WTC11 (cell line): ENCODE data around the gene CPSF4. TPM values are rescaled to one million over a fixed set of nuclear protein-coding genes. Genes with fewer than 3 reads are reported as not detected.

Source experiments
- FOXP1 ChIP-seq: sonication (generic); formaldehyde crosslinking; IDR thresholded peaks from 2 replicates; pipeline ENCODE4 v1.8.0; 2022; ENCODE audit warnings: missing genetic modification reagents, mild to moderate bottlenecking, moderate library complexity, borderline replicate concordance
- GABPB1 ChIP-seq: sonication (generic); formaldehyde crosslinking; IDR thresholded peaks from 2 replicates; pipeline ENCODE4 v1.8.1; 2023; ENCODE audit warnings: mild to moderate bottlenecking, missing genetic modification reagents
- GRHL2 ChIP-seq: fragments of 250-450 bp; sonication (Bioruptor Pico); IDR thresholded peaks from 2 replicates; pipeline ENCODE4 v1.8.0; 2022; ENCODE audit warnings: mild to moderate bottlenecking, moderate library complexity; ENCODE audit not compliant: insufficient replicate concordance, severe bottlenecking
- JUN ChIP-seq: sonication (generic); formaldehyde crosslinking; IDR thresholded peaks from 2 replicates; pipeline ENCODE4 v1.8.0; 2023; ENCODE audit warnings: mild to moderate bottlenecking, missing genetic modification reagents
- KAT7 ChIP-seq: sonication (generic); formaldehyde crosslinking; IDR thresholded peaks from 2 replicates; pipeline ENCODE4 v1.8.1; 2023; ENCODE audit warnings: missing genetic modification reagents, mild to moderate bottlenecking, borderline replicate concordance
- NFATC4 ChIP-seq: fragments of 250-450 bp; sonication (Bioruptor Pico); IDR thresholded peaks from 2 replicates; pipeline ENCODE4 v1.9.0; 2021; ENCODE audit warnings: mild to moderate bottlenecking
- NR2C2 ChIP-seq: sonication (generic); formaldehyde crosslinking; IDR thresholded peaks from 2 replicates; pipeline ENCODE4 v1.8.0; 2022; ENCODE audit warnings: mild to moderate bottlenecking, missing genetic modification reagents
- PRRX2 ChIP-seq: fragments of 250-450 bp; sonication (Bioruptor Pico); IDR thresholded peaks from 2 replicates; pipeline ENCODE4 v1.8.0; 2021; ENCODE audit warnings: mild to moderate bottlenecking
- RELA ChIP-seq: sonication (generic); formaldehyde crosslinking; IDR thresholded peaks from 2 replicates; pipeline ENCODE4 v1.8.1; 2022; ENCODE audit warnings: missing genetic modification reagents, mild to moderate bottlenecking, borderline replicate concordance
- RORB ChIP-seq: fragments of 250-450 bp; sonication (Bioruptor Pico); IDR thresholded peaks from 2 replicates; pipeline ENCODE4 v1.9.0; 2021; ENCODE audit warnings: mild to moderate bottlenecking
- SMAD3 ChIP-seq: sonication (generic); formaldehyde crosslinking; IDR thresholded peaks from 2 replicates; pipeline ENCODE4 v1.8.0; 2022; ENCODE audit warnings: missing genetic modification reagents, mild to moderate bottlenecking, borderline replicate concordance
- SOX15 ChIP-seq: fragments of 250-450 bp; sonication (Bioruptor Pico); IDR thresholded peaks from 2 replicates; pipeline ENCODE4 v1.9.0; 2021; ENCODE audit warnings: mild to moderate bottlenecking
- SP1 ChIP-seq: sonication (generic); formaldehyde crosslinking; conservative IDR thresholded peaks from 2 replicates; pipeline ENCODE4 v1.8.1; 2022; ENCODE audit warnings: missing genetic modification reagents
- TP53 ChIP-seq: sonication (generic); formaldehyde crosslinking; IDR thresholded peaks from 2 replicates; pipeline ENCODE4 v1.8.1; 2023; ENCODE audit warnings: mild to moderate bottlenecking, missing genetic modification reagents
- ZNF219 ChIP-seq: sonication (generic); formaldehyde crosslinking; IDR thresholded peaks from 2 replicates; pipeline ENCODE4 v1.8.0; 2023; ENCODE audit warnings: missing genetic modification reagents, mild to moderate bottlenecking, borderline replicate concordance
- ZNF232 ChIP-seq: sonication (generic); formaldehyde crosslinking; IDR thresholded peaks from 2 replicates; pipeline ENCODE4 v1.8.0; 2022; ENCODE audit warnings: mild to moderate bottlenecking, missing genetic modification reagents
- ZNF317 ChIP-seq: sonication (generic); formaldehyde crosslinking; IDR thresholded peaks from 2 replicates; pipeline ENCODE4 v1.8.1; 2023; ENCODE audit warnings: low read depth, mild to moderate bottlenecking, moderate library complexity, missing genetic modification reagents, borderline replicate concordance
- total RNA-seq: library from RNA; stranded (reverse); gene quantifications from 3 replicates; pipeline ENCODE4 v1.2.3, GENCODE V29; 2021
- TF ChIP-seq, protein P1 (sequence below): fragments of 250-450 bp; sonication (Bioruptor Pico); conservative IDR thresholded peaks from 2 replicates; pipeline ENCODE4 v1.9.0; 2021; ENCODE audit warnings: mild to moderate bottlenecking
- TF ChIP-seq, protein P2 (sequence below): sonication (generic); formaldehyde crosslinking; IDR thresholded peaks from 2 replicates; pipeline ENCODE4 v1.8.1; 2023; ENCODE audit warnings: mild to moderate bottlenecking, missing genetic modification reagents, borderline replicate concordance
- TF ChIP-seq, protein P3 (sequence below): sonication (generic); formaldehyde crosslinking; IDR thresholded peaks from 2 replicates; pipeline ENCODE4 v1.8.1; 2023; ENCODE audit warnings: mild to moderate bottlenecking, missing genetic modification reagents, moderate library complexity
- TF ChIP-seq, protein P4 (sequence below): sonication (generic); formaldehyde crosslinking; IDR thresholded peaks from 2 replicates; pipeline ENCODE4 v1.8.0; 2022; ENCODE audit warnings: mild to moderate bottlenecking, missing genetic modification reagents
- TF ChIP-seq, protein P5 (sequence below): sonication (generic); formaldehyde crosslinking; IDR thresholded peaks from 2 replicates; pipeline ENCODE4 v1.8.1; 2022; ENCODE audit warnings: mild to moderate bottlenecking, missing genetic modification reagents, moderate library complexity, borderline replicate concordance
- TF ChIP-seq, protein P6 (sequence below): sonication (generic); formaldehyde crosslinking; IDR thresholded peaks from 2 replicates; pipeline ENCODE4 v1.8.0; 2023; ENCODE audit warnings: missing genetic modification reagents
- TF ChIP-seq, protein P7 (sequence below): sonication (generic); formaldehyde crosslinking; IDR thresholded peaks from 2 replicates; pipeline ENCODE4 v1.8.1; 2022; ENCODE audit warnings: low read depth, mild to moderate bottlenecking, moderate library complexity, missing genetic modification reagents, borderline replicate concordance
- TF ChIP-seq, protein P8 (sequence below): sonication (generic); formaldehyde crosslinking; IDR thresholded peaks from 2 replicates; pipeline ENCODE4 v1.8.1; 2023; ENCODE audit warnings: mild to moderate bottlenecking, missing genetic modification reagents

CPSF4 gene
- total RNA-seq, 1 experiment from 2014 or later, result 109 TPM

DNA sequence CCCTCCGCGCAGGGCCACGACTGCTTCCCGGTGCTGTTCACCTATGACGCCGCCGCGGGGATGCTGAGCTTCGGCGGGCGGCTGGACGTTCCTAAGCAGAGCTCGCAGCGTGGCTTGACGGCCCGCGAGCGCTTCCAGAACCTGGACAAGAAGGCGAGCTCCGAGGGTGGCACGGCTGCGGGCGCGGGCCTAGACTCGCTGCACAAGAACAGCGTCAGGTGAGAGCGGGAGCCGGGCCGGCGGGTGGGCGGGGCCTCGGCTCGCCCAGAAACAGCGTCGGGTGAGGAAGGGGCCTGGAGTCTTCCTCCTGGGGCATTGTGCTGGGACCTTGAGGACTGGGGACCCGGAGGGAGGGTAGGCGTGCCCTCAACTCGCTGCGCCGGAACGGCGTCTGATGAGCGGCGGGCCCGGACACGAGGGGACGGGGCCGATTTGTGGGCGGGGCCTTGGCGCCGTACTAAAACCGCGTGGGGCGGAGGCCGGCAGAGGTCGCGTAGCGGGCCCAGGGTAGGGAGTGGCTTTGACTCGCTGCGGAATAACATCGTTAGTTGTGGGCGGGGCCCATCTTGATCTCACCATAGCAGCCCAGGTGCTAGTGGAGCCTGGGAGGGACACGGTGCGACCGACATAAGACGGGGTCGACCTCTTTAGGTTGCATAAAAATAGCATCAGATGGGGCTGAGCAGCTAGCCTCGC lies 45.9 kb upstream of the CPSF4 start (continued):
- TF ChIP-seq, protein P1, sequence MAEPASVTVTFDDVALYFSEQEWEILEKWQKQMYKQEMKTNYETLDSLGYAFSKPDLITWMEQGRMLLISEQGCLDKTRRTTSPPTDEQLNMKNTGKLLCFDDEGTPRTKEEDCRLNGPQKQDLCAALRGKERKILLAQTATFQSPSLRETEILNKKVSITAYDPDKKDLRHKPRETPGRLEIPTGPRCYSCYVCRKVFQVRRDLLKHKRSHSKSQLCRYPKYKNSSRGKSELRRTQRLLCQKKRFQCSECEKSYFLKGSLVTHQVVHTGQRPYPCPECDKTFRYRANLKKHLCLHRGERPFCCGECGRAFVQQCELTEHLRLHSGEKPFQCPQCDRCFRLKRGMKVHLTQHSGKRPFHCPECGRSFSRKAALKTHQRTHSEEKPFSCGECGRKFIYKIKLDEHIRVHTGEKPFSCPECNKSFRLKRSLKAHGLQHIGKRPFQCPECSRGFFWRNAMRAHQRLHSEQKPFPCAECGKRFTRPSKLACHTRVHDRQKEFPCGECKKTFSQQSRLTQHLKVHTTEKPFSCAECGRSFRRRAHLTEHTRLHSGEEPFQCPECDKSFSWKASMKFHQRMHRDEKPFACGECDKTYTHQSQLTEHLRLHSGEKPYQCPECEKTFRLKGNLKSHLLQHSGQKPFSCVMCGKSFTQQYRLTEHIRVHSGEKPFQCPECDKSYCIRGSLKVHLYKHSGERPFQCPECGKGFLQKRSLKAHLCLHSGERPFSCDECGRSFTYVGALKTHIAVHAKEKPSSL (CRISPR knock-in tag), result peak; percentile 67; the same call in 1 of the 2 replicates
- TF ChIP-seq SMAD3 (CRISPR knock-in tag), result peak; percentile 62; the same call in 1 of the 2 replicates
- peak; percentile 69; the same call in 1 of the 2 replicates for TF ChIP-seq ZNF232 (CRISPR knock-in tag)
- no peak for TF ChIP-seq KAT7 (CRISPR knock-in tag)
- TF ChIP-seq, protein P2, sequence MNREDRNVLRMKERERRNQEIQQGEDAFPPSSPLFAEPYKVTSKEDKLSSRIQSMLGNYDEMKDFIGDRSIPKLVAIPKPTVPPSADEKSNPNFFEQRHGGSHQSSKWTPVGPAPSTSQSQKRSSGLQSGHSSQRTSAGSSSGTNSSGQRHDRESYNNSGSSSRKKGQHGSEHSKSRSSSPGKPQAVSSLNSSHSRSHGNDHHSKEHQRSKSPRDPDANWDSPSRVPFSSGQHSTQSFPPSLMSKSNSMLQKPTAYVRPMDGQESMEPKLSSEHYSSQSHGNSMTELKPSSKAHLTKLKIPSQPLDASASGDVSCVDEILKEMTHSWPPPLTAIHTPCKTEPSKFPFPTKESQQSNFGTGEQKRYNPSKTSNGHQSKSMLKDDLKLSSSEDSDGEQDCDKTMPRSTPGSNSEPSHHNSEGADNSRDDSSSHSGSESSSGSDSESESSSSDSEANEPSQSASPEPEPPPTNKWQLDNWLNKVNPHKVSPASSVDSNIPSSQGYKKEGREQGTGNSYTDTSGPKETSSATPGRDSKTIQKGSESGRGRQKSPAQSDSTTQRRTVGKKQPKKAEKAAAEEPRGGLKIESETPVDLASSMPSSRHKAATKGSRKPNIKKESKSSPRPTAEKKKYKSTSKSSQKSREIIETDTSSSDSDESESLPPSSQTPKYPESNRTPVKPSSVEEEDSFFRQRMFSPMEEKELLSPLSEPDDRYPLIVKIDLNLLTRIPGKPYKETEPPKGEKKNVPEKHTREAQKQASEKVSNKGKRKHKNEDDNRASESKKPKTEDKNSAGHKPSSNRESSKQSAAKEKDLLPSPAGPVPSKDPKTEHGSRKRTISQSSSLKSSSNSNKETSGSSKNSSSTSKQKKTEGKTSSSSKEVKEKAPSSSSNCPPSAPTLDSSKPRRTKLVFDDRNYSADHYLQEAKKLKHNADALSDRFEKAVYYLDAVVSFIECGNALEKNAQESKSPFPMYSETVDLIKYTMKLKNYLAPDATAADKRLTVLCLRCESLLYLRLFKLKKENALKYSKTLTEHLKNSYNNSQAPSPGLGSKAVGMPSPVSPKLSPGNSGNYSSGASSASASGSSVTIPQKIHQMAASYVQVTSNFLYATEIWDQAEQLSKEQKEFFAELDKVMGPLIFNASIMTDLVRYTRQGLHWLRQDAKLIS (CRISPR knock-in tag), result 0 out of 2 replicates have a peak, but pooled peaks have one; percentile 82
- TF ChIP-seq, protein P3, sequence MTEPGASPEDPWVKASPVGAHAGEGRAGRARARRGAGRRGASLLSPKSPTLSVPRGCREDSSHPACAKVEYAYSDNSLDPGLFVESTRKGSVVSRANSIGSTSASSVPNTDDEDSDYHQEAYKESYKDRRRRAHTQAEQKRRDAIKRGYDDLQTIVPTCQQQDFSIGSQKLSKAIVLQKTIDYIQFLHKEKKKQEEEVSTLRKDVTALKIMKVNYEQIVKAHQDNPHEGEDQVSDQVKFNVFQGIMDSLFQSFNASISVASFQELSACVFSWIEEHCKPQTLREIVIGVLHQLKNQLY (CRISPR knock-in tag), result no peak
- no peak for TF ChIP-seq GABPB1
- peak; percentile 89 for TF ChIP-seq SP1
- peak; percentile 71; the same call in 1 of the 2 replicates for TF ChIP-seq NFATC4
- TF ChIP-seq NR2C2, result no peak
- TF ChIP-seq, protein P4, sequence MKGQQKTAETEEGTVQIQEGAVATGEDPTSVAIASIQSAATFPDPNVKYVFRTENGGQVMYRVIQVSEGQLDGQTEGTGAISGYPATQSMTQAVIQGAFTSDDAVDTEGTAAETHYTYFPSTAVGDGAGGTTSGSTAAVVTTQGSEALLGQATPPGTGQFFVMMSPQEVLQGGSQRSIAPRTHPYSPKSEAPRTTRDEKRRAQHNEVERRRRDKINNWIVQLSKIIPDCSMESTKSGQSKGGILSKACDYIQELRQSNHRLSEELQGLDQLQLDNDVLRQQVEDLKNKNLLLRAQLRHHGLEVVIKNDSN (CRISPR knock-in tag), result no peak; the same call in 1 of the 2 replicates
- TF ChIP-seq GRHL2 (CRISPR knock-in tag), result no peak
- peak; percentile 88 for TF ChIP-seq RELA (CRISPR knock-in tag)
- TF ChIP-seq JUN (CRISPR knock-in tag), result no peak
- TF ChIP-seq PRRX2 (CRISPR knock-in tag), result peak; percentile 90; the same call in 1 of the 2 replicates
- no peak for TF ChIP-seq RORB (CRISPR knock-in tag)
- 0 out of 2 replicates have a peak, but pooled peaks have one; percentile 69 for TF ChIP-seq ZNF219 (CRISPR knock-in tag)
- TF ChIP-seq, protein P5, sequence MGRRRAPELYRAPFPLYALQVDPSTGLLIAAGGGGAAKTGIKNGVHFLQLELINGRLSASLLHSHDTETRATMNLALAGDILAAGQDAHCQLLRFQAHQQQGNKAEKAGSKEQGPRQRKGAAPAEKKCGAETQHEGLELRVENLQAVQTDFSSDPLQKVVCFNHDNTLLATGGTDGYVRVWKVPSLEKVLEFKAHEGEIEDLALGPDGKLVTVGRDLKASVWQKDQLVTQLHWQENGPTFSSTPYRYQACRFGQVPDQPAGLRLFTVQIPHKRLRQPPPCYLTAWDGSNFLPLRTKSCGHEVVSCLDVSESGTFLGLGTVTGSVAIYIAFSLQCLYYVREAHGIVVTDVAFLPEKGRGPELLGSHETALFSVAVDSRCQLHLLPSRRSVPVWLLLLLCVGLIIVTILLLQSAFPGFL (CRISPR knock-in tag), result no peak
- TF ChIP-seq, protein P6, sequence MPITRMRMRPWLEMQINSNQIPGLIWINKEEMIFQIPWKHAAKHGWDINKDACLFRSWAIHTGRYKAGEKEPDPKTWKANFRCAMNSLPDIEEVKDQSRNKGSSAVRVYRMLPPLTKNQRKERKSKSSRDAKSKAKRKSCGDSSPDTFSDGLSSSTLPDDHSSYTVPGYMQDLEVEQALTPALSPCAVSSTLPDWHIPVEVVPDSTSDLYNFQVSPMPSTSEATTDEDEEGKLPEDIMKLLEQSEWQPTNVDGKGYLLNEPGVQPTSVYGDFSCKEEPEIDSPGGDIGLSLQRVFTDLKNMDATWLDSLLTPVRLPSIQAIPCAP (CRISPR knock-in tag), result no peak
- TF ChIP-seq, protein P7, sequence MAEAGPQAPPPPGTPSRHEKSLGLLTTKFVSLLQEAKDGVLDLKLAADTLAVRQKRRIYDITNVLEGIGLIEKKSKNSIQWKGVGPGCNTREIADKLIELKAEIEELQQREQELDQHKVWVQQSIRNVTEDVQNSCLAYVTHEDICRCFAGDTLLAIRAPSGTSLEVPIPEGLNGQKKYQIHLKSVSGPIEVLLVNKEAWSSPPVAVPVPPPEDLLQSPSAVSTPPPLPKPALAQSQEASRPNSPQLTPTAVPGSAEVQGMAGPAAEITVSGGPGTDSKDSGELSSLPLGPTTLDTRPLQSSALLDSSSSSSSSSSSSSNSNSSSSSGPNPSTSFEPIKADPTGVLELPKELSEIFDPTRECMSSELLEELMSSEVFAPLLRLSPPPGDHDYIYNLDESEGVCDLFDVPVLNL (CRISPR knock-in tag), result no peak
- no peak; the same call in 1 of the 2 replicates for TF ChIP-seq TP53 (CRISPR knock-in tag)
- no peak for TF ChIP-seq FOXP1 (CRISPR knock-in tag)
- TF ChIP-seq ZNF317 (CRISPR knock-in tag), result no peak; the same call in 1 of the 2 replicates
- TF ChIP-seq SOX15, result no peak
- TF ChIP-seq, protein P8, sequence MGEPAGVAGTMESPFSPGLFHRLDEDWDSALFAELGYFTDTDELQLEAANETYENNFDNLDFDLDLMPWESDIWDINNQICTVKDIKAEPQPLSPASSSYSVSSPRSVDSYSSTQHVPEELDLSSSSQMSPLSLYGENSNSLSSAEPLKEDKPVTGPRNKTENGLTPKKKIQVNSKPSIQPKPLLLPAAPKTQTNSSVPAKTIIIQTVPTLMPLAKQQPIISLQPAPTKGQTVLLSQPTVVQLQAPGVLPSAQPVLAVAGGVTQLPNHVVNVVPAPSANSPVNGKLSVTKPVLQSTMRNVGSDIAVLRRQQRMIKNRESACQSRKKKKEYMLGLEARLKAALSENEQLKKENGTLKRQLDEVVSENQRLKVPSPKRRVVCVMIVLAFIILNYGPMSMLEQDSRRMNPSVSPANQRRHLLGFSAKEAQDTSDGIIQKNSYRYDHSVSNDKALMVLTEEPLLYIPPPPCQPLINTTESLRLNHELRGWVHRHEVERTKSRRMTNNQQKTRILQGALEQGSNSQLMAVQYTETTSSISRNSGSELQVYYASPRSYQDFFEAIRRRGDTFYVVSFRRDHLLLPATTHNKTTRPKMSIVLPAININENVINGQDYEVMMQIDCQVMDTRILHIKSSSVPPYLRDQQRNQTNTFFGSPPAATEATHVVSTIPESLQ (CRISPR knock-in tag), result no peak
